ENCODE measurements around the gene DOLPP1. TPM values are rescaled to one million over a fixed set of nuclear protein-coding genes. Genes with fewer than 3 reads are reported as not detected.

DOLPP1 gene
- polyA plus RNA-seq, 1 donor, result 25.3 TPM

DNA sequence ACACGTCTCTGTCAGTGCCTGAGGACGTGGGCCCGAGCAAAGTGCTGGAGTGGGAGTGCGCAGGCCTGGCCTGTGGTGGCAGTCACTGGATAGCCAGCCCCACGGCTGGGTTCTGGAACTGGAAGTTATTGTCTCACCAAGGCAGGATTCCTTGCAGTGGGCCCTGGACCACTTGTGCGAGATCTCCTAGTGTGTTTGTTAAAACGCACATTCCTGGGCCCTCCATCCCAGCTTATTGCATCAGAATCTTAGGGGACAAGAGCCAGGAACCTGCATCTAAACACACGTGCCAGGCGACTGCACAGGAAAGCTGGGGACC is 57.2 kb downstream of the DOLPP1 start:
- H3K36me3 ChIP-seq (ENCODE audit: control insufficient read depth, insufficient read depth, low read length), result peaks cover 45% of the 10 kb centered on the region
- DNase-seq, result no peak
- H3K9me3 ChIP-seq (ENCODE audit: control insufficient read depth, low read depth, low read length), result no peaks in the 10 kb centered on the region
- H3K27ac ChIP-seq (ENCODE audit: low read length), result peak overlapping the region; percentile 97
- no peaks in the 10 kb centered on the region for H3K27me3 ChIP-seq (ENCODE audit: control insufficient read depth, insufficient read depth, low read length)
- H3K4me1 ChIP-seq (ENCODE audit: control insufficient read depth, insufficient read depth, low read length), result peaks cover 54% of the 10 kb centered on the region
- H3K4me3 ChIP-seq (ENCODE audit: low read length), result no peak overlapping the region
- no CpG with 5 or more reads among the region's 9 CpGs for WGBS (ENCODE audit: insufficient coverage, low lambda C conversion rate)

DNA sequence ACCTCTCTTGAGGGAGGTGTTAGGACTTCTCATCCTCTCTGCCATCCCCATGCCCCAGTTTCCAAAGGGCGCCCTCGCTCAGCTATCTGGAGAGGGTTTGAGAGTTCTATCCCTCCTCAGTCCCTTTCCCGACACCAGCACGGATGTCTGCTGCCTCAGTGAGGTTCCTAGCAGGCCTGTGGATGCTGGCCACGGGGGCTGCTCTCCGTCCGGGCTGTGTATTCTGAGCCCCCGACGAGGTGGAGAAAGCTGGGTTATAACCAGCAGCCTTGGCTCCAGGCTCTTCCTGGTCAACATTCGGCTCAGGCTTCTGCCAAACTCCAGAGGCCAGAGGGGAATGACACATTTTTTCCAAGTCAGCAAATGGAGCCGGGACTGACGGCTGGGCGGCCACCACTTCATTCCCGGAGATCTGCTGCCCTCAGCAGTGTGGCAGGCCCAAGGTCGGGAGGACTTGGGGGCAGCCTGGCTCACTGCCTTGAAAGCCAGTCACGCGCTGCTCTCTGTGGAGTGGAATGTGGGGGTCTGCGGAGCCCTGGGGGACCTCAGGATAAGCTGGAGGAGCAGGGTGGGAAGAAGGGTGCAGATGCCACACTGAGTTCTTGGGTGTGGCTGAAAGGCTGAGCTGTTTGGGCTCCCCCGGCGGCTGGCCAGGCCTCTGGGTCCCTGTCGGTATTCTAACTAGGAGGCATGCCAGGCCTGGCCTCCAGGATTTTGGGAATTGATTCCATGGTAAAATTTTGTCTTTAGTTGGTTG is 57.7 kb downstream of the DOLPP1 start:
- Histone ChIP-seq H3K36me3 (ENCODE audit: control insufficient read depth, insufficient read depth, low read length) (peaks cover 46% of the 10 kb centered on the region), H3K4me1 (ENCODE audit: control insufficient read depth, insufficient read depth, low read length) (peaks cover 56% of the 10 kb centered on the region)
- no CpG with 5 or more reads among the region's 21 CpGs for WGBS (ENCODE audit: insufficient coverage, low lambda C conversion rate)

GRCh38 chr9:129139233-129139992 is 58.5 kb downstream of the DOLPP1 start:
- peak; percentile 74 to 85 for DNase-seq
- peaks cover 59% of the 10 kb centered on the region for H3K4me1 ChIP-seq (ENCODE audit: control insufficient read depth, insufficient read depth, low read length)
- H3K36me3 ChIP-seq (ENCODE audit: control insufficient read depth, insufficient read depth, low read length), result peaks cover 52% of the 10 kb centered on the region
- peak overlapping the region; percentile 38 for H3K4me3 ChIP-seq (ENCODE audit: low read length)
- WGBS (ENCODE audit: insufficient coverage, low lambda C conversion rate), result no CpG with 5 or more reads among the region's 13 CpGs
- H3K27me3 ChIP-seq (ENCODE audit: control insufficient read depth, insufficient read depth, low read length), result no peaks in the 10 kb centered on the region
- H3K9me3 ChIP-seq (ENCODE audit: control insufficient read depth, low read depth, low read length), result no peaks in the 10 kb centered on the region
- peak overlapping the region; percentile 97 for H3K27ac ChIP-seq (ENCODE audit: low read length)

More for the DNA sequence above, 57.7 kb downstream of the DOLPP1 start:
- Histone ChIP-seq H3K4me3 (ENCODE audit: low read length) (no peak overlapping the region), H3K9me3 (ENCODE audit: control insufficient read depth, low read depth, low read length) (no peaks in the 10 kb centered on the region), H3K27ac (ENCODE audit: low read length) (peak overlapping the region; percentile 97), H3K27me3 (ENCODE audit: control insufficient read depth, insufficient read depth, low read length) (no peaks in the 10 kb centered on the region)
- DNase-seq, result peak; percentile 72 to 82

- Histone ChIP-seq H3K27ac (ENCODE audit: low read length) (peak overlapping the region; percentile 97), H3K27me3 (ENCODE audit: control insufficient read depth, insufficient read depth, low read length) (no peaks in the 10 kb centered on the region), H3K4me3 (ENCODE audit: low read length) (peak overlapping the region; percentile 38), H3K4me1 (ENCODE audit: control insufficient read depth, insufficient read depth, low read length) (peaks cover 59% of the 10 kb centered on the region), H3K36me3 (ENCODE audit: control insufficient read depth, insufficient read depth, low read length) (peaks cover 49% of the 10 kb centered on the region), H3K9me3 (ENCODE audit: control insufficient read depth, low read depth, low read length) (no peaks in the 10 kb centered on the region)
- 7% methylated on average over 3 of the region's 11 CpGs for WGBS (ENCODE audit: insufficient coverage, low lambda C conversion rate)
- DNase-seq, result peak; percentile 96
Measured at GRCh38 chr9:129139993-129140396, 59.1 kb downstream of the DOLPP1 start.

Other genes with a start within 250 kb of the DOLPP1 start
- 6.5 TPM for gene KYAT1, start 199.2 kb upstream of the DOLPP1 start, polyA plus RNA-seq
- gene LRRC8A, start 199.0 kb upstream of the DOLPP1 start, polyA plus RNA-seq, result 18.5 TPM
- gene PHYHD1, start 160.1 kb upstream of the DOLPP1 start, polyA plus RNA-seq, result 19.0 TPM
- gene DOLK, start 133.5 kb upstream of the DOLPP1 start, polyA plus RNA-seq, result 14.8 TPM
- gene NUP188, start 133.4 kb upstream of the DOLPP1 start, polyA plus RNA-seq, result 35.3 TPM
- gene SH3GLB2, start 52.8 kb upstream of the DOLPP1 start, polyA plus RNA-seq, result 81.7 TPM
- gene MIGA2, start 44.5 kb upstream of the DOLPP1 start, polyA plus RNA-seq, result 25.3 TPM
- 84.3 TPM for gene CRAT, start 29.7 kb downstream of the DOLPP1 start, polyA plus RNA-seq
- 70.1 TPM for gene PTPA, start 30.3 kb downstream of the DOLPP1 start, polyA plus RNA-seq
- 11.6 TPM for gene IER5L, start 97.2 kb downstream of the DOLPP1 start, polyA plus RNA-seq

Measured in large intestine (tissue), 3 donors.